Duodenal mucosa (tissue), 2 donors: ENCODE measurements around the gene GRK4.

Source experiments
- H3K27ac ChIP-seq: one replicate; pipeline ENCODE4 v1.7.0; 2013; ENCODE audit warnings: low read depth, low read length
- H3K27me3 ChIP-seq, 2 donors: one replicate each; pipeline ENCODE4 v1.7.0; 2013; ENCODE audit warnings: low read length in 2 of 2, control low read depth in 1 of 2; ENCODE audit not compliant: insufficient read depth in 2 of 2, control insufficient read depth in 1 of 2
- H3K36me3 ChIP-seq, 2 donors: one replicate each; pipeline ENCODE4 v1.7.0; 2013; ENCODE audit warnings: low read length in 2 of 2, control low read depth in 1 of 2; ENCODE audit not compliant: insufficient read depth in 2 of 2, control insufficient read depth in 1 of 2
- H3K4me1 ChIP-seq, 2 donors: one replicate each; pipeline ENCODE4 v1.7.0; 2013; ENCODE audit warnings: low read length in 2 of 2, control low read depth in 1 of 2; ENCODE audit not compliant: insufficient read depth in 2 of 2, control insufficient read depth in 1 of 2
- H3K4me3 ChIP-seq, 2 donors: one replicate each; pipeline ENCODE4 v1.7.0; 2013; ENCODE audit warnings: low read length in 2 of 2, low read depth in 1 of 2
- H3K9ac ChIP-seq, 2 donors: one replicate each; pipeline ENCODE4 v1.7.0; 2013; ENCODE audit warnings: low read length in 2 of 2, low read depth in 1 of 2
- H3K9me3 ChIP-seq, 2 donors: one replicate each; pipeline ENCODE4 v1.7.0; 2013; ENCODE audit warnings: low read length in 2 of 2, control low read depth in 1 of 2; ENCODE audit not compliant: control insufficient read depth in 1 of 2

GRK4 gene

DNA sequence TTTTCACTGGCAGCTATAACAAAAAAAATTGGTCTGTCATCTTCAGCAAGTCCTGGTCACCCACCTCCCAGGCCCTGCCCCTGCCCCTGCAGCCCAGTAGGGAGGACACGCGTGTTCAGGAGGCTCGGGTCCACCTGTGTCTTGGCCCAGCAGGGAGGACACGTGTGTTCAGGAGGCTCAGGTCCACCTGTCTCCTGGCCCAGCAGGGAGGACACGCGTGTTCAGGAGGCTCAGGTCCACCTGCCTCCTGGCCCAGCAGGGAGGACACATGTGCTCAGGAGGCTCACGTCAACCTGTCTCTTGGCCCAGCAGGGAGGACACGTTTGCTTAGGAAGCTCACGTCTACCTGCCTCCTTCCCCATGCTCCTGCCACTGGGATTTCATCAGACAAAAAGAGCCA lies 66.1 kb downstream of the GRK4 start:
- no peak overlapping the region for H3K27ac ChIP-seq
- no peaks in the 10 kb centered on the region for H3K4me1 ChIP-seq
- no peaks in the 10 kb centered on the region for H3K36me3 ChIP-seq
- H3K9me3 ChIP-seq: no peaks in the 10 kb centered on the region
- H3K9ac ChIP-seq: no peak overlapping the region
- H3K4me3 ChIP-seq: no peak overlapping the region
- H3K27me3 ChIP-seq: no peaks in the 10 kb centered on the region

DNA sequence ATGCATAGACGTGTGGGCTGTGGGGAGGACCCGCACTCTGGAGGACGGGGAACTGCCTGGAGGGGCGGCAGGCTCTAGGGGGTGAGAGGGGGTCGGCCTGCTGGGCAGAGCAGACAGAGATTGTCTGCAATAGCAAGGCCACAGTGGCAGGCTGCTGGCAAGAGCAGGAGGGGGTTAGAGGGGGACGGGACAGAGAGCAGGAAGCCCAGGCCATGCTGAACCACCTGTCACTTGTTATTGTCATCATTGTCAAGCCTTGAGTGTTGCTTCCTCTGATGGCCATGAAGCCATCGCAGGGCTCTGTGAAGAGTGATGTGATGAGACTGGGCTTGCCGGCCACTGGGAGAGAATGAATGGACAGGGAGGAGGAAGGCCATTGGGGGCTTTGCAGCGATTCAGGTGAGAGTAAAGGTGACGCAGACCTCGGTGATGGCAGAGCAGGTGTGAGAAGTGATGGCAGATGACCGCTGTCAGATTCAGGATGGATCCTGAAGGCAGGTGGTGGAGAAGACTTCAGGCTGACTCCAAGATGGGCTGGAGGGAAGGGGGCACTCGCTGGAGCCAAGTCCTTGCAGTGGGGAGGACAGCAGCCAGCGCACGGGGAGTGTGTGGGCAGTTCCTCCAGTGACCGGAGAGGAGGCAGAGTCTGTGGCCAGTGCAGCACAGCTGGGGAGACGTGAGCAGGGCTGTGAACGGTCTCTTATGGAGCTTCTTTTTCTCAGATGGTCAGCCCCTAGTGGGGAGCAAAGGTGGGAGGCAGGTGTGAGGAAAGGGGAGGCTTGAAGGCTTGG lies 67.4 kb downstream of the GRK4 start:
- H3K27ac ChIP-seq: no peak overlapping the region

DNA sequence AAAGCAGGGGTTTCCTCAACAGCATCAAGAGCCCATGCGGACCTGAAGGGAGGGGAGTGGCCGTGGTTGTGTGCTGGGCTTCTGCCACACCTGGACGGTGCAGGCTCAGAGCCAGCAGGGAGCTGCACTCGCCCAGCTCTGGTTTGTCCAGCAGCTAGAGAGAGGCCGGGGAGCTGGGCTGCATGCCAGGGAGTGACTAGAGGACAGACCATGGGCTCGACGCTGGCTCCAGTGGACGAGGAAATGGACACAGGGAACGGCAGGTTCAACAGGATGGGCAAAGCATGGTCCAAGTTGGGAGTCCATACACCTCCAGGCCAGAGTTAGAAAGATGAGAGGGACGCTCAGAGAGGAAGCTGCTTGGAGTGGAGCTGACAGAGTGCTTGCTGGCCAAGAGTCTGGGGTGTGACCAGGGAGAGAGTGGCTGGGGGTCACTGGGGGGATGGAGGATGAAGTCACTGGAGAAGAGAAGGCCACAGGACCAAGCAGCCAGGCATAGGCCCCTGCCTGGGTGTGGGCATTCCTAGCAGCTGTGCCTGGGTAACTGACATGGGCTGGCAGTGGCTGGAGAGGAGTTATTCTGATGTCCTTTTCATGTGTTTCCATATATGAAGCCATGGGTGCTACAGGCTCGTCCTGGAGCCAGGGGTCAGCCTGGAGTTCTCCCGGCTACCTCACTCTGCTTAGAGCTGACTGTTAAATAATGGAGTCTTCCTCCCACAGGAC lies 68.1 kb downstream of the GRK4 start:
- Histone ChIP-seq H3K4me1 (peaks cover 1 to 2% of the 10 kb centered on the region in 2 donors), H3K9ac (no peak overlapping the region), H3K27ac (no peak overlapping the region), H3K4me3 (no peak overlapping the region), H3K9me3 (no peaks in the 10 kb centered on the region), H3K36me3 (no peaks in the 10 kb centered on the region), H3K27me3 (no peaks in the 10 kb centered on the region)

More for the DNA sequence above, 67.4 kb downstream of the GRK4 start:
- H3K27me3 ChIP-seq: no peaks in the 10 kb centered on the region
- H3K4me1 ChIP-seq: no peaks in the 10 kb centered on the region
- H3K4me3 ChIP-seq: no peak overlapping the region
- H3K9me3 ChIP-seq: no peaks in the 10 kb centered on the region
- H3K9ac ChIP-seq: no peak overlapping the region
- no peaks in the 10 kb centered on the region for H3K36me3 ChIP-seq

DNA sequence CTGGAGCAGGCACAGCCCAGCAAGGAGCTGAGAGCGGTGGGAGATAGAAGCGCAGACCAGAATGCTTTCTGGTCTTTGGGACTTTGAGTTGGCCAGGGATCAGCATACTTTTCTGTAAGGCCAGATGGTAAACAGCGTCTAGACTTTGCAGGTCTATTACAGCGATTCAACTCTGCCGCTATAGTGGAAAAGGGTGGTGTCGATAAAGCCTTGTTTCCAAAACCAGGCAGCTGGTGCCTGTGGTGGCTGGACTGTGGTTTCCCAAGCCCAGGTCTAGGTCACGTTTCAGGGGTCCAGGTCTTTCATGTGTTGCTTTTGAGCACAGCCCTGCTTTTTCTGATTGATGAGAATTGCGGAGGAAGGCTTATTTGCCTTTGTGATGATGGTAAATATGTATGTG lies 70.9 kb downstream of the GRK4 start:
- H3K9me3 ChIP-seq: no peaks in the 10 kb centered on the region
- H3K4me1 ChIP-seq: peaks cover 17 to 23% of the 10 kb centered on the region in 2 donors
- H3K9ac ChIP-seq: no peak overlapping the region
- no peak overlapping the region for H3K27ac ChIP-seq
- H3K36me3 ChIP-seq: no peaks in the 10 kb centered on the region
- no peak overlapping the region for H3K4me3 ChIP-seq
- H3K27me3 ChIP-seq: no peaks in the 10 kb centered on the region

DNA sequence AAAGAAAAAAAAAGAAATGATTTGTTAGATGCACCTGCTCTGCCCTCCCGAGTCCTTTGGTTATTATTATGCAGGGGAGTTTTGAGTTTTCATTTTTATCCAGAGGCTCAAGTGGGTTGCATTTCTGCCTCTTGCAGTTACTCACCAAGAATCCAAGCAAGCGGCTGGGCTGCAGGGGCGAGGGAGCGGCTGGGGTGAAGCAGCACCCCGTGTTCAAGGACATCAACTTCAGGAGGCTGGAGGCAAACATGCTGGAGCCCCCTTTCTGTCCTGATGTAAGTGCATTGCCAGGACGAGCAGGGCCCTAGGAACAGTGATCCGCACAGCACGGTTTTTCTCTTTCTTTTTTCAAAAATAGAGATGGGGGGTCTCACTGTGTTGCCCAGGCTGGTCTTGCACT lies 71.9 kb downstream of the GRK4 start:
- H3K4me3 ChIP-seq: no peak overlapping the region
- H3K36me3 ChIP-seq: no peaks in the 10 kb centered on the region
- peaks cover 17 to 26% of the 10 kb centered on the region in 2 donors for H3K4me1 ChIP-seq
- H3K27me3 ChIP-seq: no peaks in the 10 kb centered on the region
- H3K9me3 ChIP-seq: no peaks in the 10 kb centered on the region
- H3K9ac ChIP-seq: no peak overlapping the region
- H3K27ac ChIP-seq: no peak overlapping the region

DNA sequence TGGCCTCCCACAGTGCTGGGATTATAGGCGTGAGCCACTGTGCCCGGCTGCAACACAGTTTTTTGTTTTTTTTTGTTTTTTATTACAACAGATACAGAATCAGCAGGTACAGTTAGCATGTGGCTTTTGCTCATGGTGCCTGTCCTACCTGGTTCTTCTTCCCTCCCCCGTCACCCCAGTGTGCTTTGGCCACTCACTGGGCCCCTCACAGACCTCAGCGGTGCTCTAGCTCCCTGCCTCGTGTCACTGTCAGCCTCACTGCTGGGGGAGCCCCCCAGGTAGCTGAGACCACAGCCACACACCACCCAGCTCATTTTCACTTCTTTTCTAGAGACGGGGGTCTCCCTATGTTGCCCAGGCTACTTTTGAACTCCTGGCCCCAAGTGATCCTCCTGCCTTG lies 72.3 kb downstream of the GRK4 start:
- Histone ChIP-seq H3K9me3 (no peaks in the 10 kb centered on the region), H3K4me3 (no peak overlapping the region), H3K4me1 (peaks cover 17 to 26% of the 10 kb centered on the region in 2 donors), H3K27me3 (no peaks in the 10 kb centered on the region), H3K9ac (no peak overlapping the region), H3K27ac (no peak overlapping the region), H3K36me3 (no peaks in the 10 kb centered on the region)

DNA sequence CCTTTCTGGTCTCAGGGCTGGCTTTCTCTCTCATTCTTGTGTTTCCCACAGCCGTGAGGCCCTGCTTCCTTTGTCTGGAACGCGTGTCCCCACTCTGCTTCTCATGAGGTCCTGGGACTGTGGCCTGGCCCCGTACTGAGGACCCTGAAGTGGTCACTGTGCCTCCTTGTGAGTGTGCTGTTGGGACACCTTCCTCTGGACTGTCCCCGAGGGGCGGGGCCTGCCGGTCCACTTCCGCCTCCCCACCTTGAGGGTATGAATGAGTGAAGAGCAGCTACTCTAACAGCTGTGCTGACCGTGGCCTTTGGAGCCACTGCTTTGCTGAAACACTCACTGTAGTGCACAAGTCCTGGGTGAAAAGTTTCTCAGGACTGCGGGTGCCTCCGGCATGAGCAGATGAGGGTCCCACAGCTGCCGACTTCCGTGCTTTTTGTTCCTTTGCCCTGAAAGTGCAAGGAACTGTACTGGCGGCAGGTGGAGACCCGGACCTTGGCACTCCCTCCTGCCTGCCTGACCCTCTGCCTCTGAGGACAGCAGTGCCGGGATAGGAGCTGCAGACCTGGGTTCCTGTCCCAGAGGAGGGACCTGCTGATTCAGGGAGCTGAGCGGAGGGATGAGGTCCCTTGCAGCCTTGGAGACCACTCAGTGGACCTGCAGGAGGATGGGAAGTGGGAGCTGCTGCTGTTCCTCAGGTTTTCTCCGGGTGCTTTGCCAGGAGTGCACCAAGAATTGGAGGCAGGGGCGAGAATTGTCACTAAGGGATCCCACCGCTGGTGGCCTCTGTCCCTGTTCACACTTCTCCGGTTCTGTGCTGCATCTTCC lies 73.0 kb downstream of the GRK4 start:
- no peak overlapping the region for H3K9ac ChIP-seq
- H3K4me3 ChIP-seq: no peak overlapping the region
- no peaks in the 10 kb centered on the region for H3K36me3 ChIP-seq
- no peaks in the 10 kb centered on the region for H3K9me3 ChIP-seq
- peaks cover 17 to 32% of the 10 kb centered on the region in 2 donors for H3K4me1 ChIP-seq
- H3K27ac ChIP-seq: no peak overlapping the region
- H3K27me3 ChIP-seq: no peaks in the 10 kb centered on the region

DNA sequence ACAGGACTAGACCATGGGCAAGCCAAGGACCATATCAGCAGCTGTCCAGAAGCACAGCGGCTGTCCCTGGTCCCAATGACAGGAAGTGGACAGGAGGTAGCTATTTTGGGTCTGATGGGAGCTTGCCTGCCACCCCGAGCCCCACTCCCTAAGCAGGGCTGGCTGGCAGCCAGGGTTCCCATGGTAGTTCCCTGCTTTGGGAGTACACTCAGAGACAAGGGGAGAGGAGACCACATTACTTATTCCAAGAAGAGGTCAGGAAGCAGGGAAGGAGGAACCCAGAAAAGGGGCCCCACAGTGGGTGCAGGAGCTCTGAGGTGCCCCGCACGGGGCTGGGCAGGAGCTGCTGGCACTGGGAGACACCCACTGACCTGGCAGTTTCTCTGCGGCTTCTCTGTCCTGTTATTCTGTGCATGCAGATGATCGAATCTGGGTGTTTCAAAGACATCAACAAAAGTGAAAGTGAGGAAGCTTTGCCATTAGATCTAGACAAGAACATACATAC lies 74.6 kb downstream of the GRK4 start:
- no peaks in the 10 kb centered on the region for H3K27me3 ChIP-seq
- H3K36me3 ChIP-seq: no peaks in the 10 kb centered on the region
- H3K9ac ChIP-seq: no peak overlapping the region
- no peaks in the 10 kb centered on the region for H3K9me3 ChIP-seq
- peaks cover 25 to 41% of the 10 kb centered on the region in 2 donors for H3K4me1 ChIP-seq
- H3K27ac ChIP-seq: no peak overlapping the region
- peak overlapping the region; percentile 34 to 35 for H3K4me3 ChIP-seq

DNA sequence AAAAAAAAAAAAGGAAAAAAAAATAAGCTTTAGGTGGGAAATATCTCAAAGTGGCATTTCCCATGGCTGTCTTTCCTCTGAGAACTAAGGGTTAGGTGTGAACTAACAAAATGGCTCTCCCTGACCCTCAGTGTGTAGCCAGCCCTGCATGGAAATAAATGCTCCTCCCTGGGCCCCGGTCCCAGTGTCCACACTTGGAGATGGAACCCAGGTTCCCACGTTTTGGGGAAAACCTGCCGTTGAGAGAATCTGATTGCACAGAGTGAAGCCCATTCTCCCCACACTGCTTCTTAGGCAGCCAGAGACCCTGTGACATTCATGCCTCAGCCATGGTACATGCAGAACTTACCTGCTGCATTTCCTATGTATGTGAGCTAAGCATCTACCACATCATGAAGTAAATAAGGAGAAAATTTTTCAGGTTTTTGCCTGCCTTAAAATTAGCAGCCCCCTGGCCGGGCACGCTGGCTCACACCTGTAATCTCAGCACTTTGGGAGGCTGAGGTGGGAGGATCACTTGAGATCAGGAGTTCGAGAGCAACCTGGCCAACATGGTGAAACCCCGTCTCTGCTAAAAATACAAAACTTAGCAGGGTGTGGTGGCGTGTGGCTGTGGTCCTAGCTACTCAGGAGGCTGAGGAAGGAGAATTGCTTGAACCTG lies 76.5 kb downstream of the GRK4 start:
- Histone ChIP-seq H3K9me3 (no peaks in the 10 kb centered on the region), H3K27ac (no peak overlapping the region), H3K9ac (no peak overlapping the region), H3K27me3 (no peaks in the 10 kb centered on the region), H3K4me3 (no peak overlapping the region), H3K36me3 (no peaks in the 10 kb centered on the region), H3K4me1 (peaks cover 30 to 46% of the 10 kb centered on the region in 2 donors)
